Activated naive CD4-positive, alpha-beta T cell treated with anti-CD3 and anti-CD28 coated beads, Interleukin-2, amount 50 U/mL, for 24 hours (primary cell): Measurements from ENCODE around the gene ZBTB47.

Source experiments
- H3K27ac Mint-ChIP-seq: one replicate; pipeline ENCODE4 v1.8.0; 2021; ENCODE audit warnings: mild to moderate bottlenecking, mixed read lengths
- H3K27me3 Mint-ChIP-seq: one replicate; pipeline ENCODE4 v1.8.0; 2021; ENCODE audit warnings: mixed read lengths
- H3K36me3 Mint-ChIP-seq: one replicate; pipeline ENCODE4 v1.8.0; 2021; ENCODE audit warnings: mixed read lengths
- H3K4me1 Mint-ChIP-seq: one replicate; pipeline ENCODE4 v1.8.0; 2021; ENCODE audit warnings: mixed read lengths
- H3K4me3 Mint-ChIP-seq: one replicate; pipeline ENCODE4 v1.8.0; 2021; ENCODE audit warnings: mild to moderate bottlenecking, mixed read lengths
- H3K9me3 Mint-ChIP-seq: one replicate; pipeline ENCODE4 v1.8.0; 2021; ENCODE audit warnings: mixed read lengths

The ZBTB47 gene

GRCh38 chr3:42667523-42668412 is 14.3 kb downstream of the ZBTB47 start:
- H3K4me1 Mint-ChIP-seq = no peaks in the 10 kb centered on the region
- H3K27ac Mint-ChIP-seq = no peak overlapping the region
- no peaks in the 10 kb centered on the region for H3K9me3 Mint-ChIP-seq
- no peaks in the 10 kb centered on the region for H3K36me3 Mint-ChIP-seq
- H3K4me3 Mint-ChIP-seq = no peak overlapping the region
- no peaks in the 10 kb centered on the region for H3K27me3 Mint-ChIP-seq

GRCh38 chr3:42668413-42668760 is 14.9 kb downstream of the ZBTB47 start:
- H3K9me3 Mint-ChIP-seq = no peaks in the 10 kb centered on the region
- no peak overlapping the region for H3K4me3 Mint-ChIP-seq
- no peaks in the 10 kb centered on the region for H3K27me3 Mint-ChIP-seq
- H3K27ac Mint-ChIP-seq = no peak overlapping the region
- no peaks in the 10 kb centered on the region for H3K4me1 Mint-ChIP-seq
- H3K36me3 Mint-ChIP-seq = no peaks in the 10 kb centered on the region

GRCh38 chr3:42668793-42669217 is 15.3 kb downstream of the ZBTB47 start:
- H3K9me3 Mint-ChIP-seq = no peaks in the 10 kb centered on the region
- H3K27me3 Mint-ChIP-seq = no peaks in the 10 kb centered on the region
- H3K4me3 Mint-ChIP-seq = no peak overlapping the region
- H3K36me3 Mint-ChIP-seq = no peaks in the 10 kb centered on the region
- H3K4me1 Mint-ChIP-seq = no peaks in the 10 kb centered on the region
- H3K27ac Mint-ChIP-seq = no peak overlapping the region

- H3K36me3 Mint-ChIP-seq = no peaks in the 10 kb centered on the region
- H3K4me3 Mint-ChIP-seq = no peak overlapping the region
- H3K4me1 Mint-ChIP-seq = no peaks in the 10 kb centered on the region
- H3K27ac Mint-ChIP-seq = no peak overlapping the region
- H3K9me3 Mint-ChIP-seq = no peaks in the 10 kb centered on the region
- H3K27me3 Mint-ChIP-seq = no peaks in the 10 kb centered on the region
Observed at GRCh38 chr3:42670051-42670576, 16.6 kb downstream of the ZBTB47 start.

- no peak overlapping the region for H3K27ac Mint-ChIP-seq
- H3K9me3 Mint-ChIP-seq = no peaks in the 10 kb centered on the region
- H3K4me1 Mint-ChIP-seq = no peaks in the 10 kb centered on the region
- no peak overlapping the region for H3K4me3 Mint-ChIP-seq
- no peaks in the 10 kb centered on the region for H3K36me3 Mint-ChIP-seq
- H3K27me3 Mint-ChIP-seq = no peaks in the 10 kb centered on the region
Observed at GRCh38 chr3:42670670-42671069, 17.2 kb downstream of the ZBTB47 start.

GRCh38 chr3:42672515-42672914 is 19.0 kb downstream of the ZBTB47 start:
- H3K27ac Mint-ChIP-seq = no peak overlapping the region
- H3K27me3 Mint-ChIP-seq = no peaks in the 10 kb centered on the region
- no peaks in the 10 kb centered on the region for H3K36me3 Mint-ChIP-seq
- H3K4me1 Mint-ChIP-seq = no peaks in the 10 kb centered on the region
- H3K4me3 Mint-ChIP-seq = no peak overlapping the region
- peaks cover 6% of the 10 kb centered on the region for H3K9me3 Mint-ChIP-seq

- H3K27me3 Mint-ChIP-seq = no peaks in the 10 kb centered on the region
- no peak overlapping the region for H3K4me3 Mint-ChIP-seq
- H3K9me3 Mint-ChIP-seq = peaks cover 12% of the 10 kb centered on the region
- H3K4me1 Mint-ChIP-seq = no peaks in the 10 kb centered on the region
- peaks cover 3% of the 10 kb centered on the region for H3K36me3 Mint-ChIP-seq
- H3K27ac Mint-ChIP-seq = no peak overlapping the region
Observed at GRCh38 chr3:42673082-42673481, 19.6 kb downstream of the ZBTB47 start.

GRCh38 chr3:42674146-42674545 is 20.6 kb downstream of the ZBTB47 start:
- H3K27ac Mint-ChIP-seq = no peak overlapping the region
- no peak overlapping the region for H3K4me3 Mint-ChIP-seq

GRCh38 chr3:42675909-42676308 is 22.4 kb downstream of the ZBTB47 start:
- Mint-ChIP-seq H3K36me3 (peaks cover 3% of the 10 kb centered on the region), H3K27me3 (no peaks in the 10 kb centered on the region), H3K4me3 (no peak overlapping the region), H3K27ac (no peak overlapping the region), H3K4me1 (no peaks in the 10 kb centered on the region), H3K9me3 (peaks cover 22% of the 10 kb centered on the region)

More at GRCh38 chr3:42674146-42674545, 20.6 kb downstream of the ZBTB47 start:
- Mint-ChIP-seq H3K27me3 (no peaks in the 10 kb centered on the region), H3K4me1 (no peaks in the 10 kb centered on the region), H3K9me3 (peaks cover 21% of the 10 kb centered on the region), H3K36me3 (peaks cover 3% of the 10 kb centered on the region)

GRCh38 chr3:42678447-42678846 is 24.9 kb downstream of the ZBTB47 start:
- Mint-ChIP-seq H3K4me3 (no peak overlapping the region), H3K27me3 (no peaks in the 10 kb centered on the region), H3K36me3 (peaks cover 3% of the 10 kb centered on the region), H3K27ac (no peak overlapping the region), H3K4me1 (no peaks in the 10 kb centered on the region), H3K9me3 (peaks cover 22% of the 10 kb centered on the region)

GRCh38 chr3:42680271-42680670 is 26.8 kb downstream of the ZBTB47 start:
- Mint-ChIP-seq H3K27ac (no peak overlapping the region), H3K4me1 (no peaks in the 10 kb centered on the region), H3K27me3 (peaks cover 1% of the 10 kb centered on the region), H3K4me3 (no peak overlapping the region), H3K9me3 (peaks cover 22% of the 10 kb centered on the region), H3K36me3 (peaks cover 3% of the 10 kb centered on the region)

- peaks cover 3% of the 10 kb centered on the region for H3K36me3 Mint-ChIP-seq
- H3K9me3 Mint-ChIP-seq = peaks cover 22% of the 10 kb centered on the region
- H3K27me3 Mint-ChIP-seq = peaks cover 3% of the 10 kb centered on the region
- H3K4me3 Mint-ChIP-seq = no peak overlapping the region
- no peak overlapping the region for H3K27ac Mint-ChIP-seq
- H3K4me1 Mint-ChIP-seq = no peaks in the 10 kb centered on the region
Observed at GRCh38 chr3:42680806-42681205, 27.3 kb downstream of the ZBTB47 start.

GRCh38 chr3:42681361-42682038 is 28.0 kb downstream of the ZBTB47 start:
- no peak overlapping the region for H3K4me3 Mint-ChIP-seq
- peaks cover 3% of the 10 kb centered on the region for H3K36me3 Mint-ChIP-seq
- no peaks in the 10 kb centered on the region for H3K4me1 Mint-ChIP-seq
- peaks cover 4% of the 10 kb centered on the region for H3K27me3 Mint-ChIP-seq
- H3K27ac Mint-ChIP-seq = no peak overlapping the region
- H3K9me3 Mint-ChIP-seq = peaks cover 22% of the 10 kb centered on the region

GRCh38 chr3:42682301-42683070 is 29.0 kb downstream of the ZBTB47 start:
- Mint-ChIP-seq H3K9me3 (peaks cover 16% of the 10 kb centered on the region), H3K4me3 (no peak overlapping the region), H3K27me3 (peaks cover 6% of the 10 kb centered on the region), H3K36me3 (peaks cover 3% of the 10 kb centered on the region), H3K4me1 (no peaks in the 10 kb centered on the region), H3K27ac (no peak overlapping the region)

GRCh38 chr3:42683875-42684598 is 30.5 kb downstream of the ZBTB47 start:
- Mint-ChIP-seq H3K4me1 (no peaks in the 10 kb centered on the region), H3K4me3 (no peak overlapping the region), H3K27me3 (peaks cover 6% of the 10 kb centered on the region), H3K9me3 (peaks cover 3% of the 10 kb centered on the region), H3K36me3 (no peaks in the 10 kb centered on the region), H3K27ac (no peak overlapping the region)
